Endothelial cell of umbilical vein (primary cell): ENCODE measurements around the gene BCL11A. TPM values are rescaled to one million over a fixed set of nuclear protein-coding genes. Genes with fewer than 3 reads are reported as not detected.
A peak's percentile ranks its signal among the peaks of the same experiment; 100 is the strongest.

Experiments
- BruUV-seq: library from RNA; stranded (reverse); fragments of 400-500 nt; replicated peaks from 2 replicates; lab custom pipeline; 2021; lab: Mats Ljungman, UMichigan
- CTCF ChIA-PET: fragments of 300-600, 350-600 bp; sonication (Branson Sonifier 250); formaldehyde crosslinking; loops from one replicate; lab custom pipeline; 2021; ENCODE audit warnings: antibody characterized with exemption, inconsistent platforms; lab: Charles Lee
- POLR2A ChIA-PET: fragments of 300-600, 350-600 bp; sonication (Branson Sonifier 250); formaldehyde crosslinking; loops from one replicate; lab custom pipeline; 2021; ENCODE audit warnings: antibody characterized with exemption, inconsistent platforms; lab: Charles Lee
- DNase-seq: peaks from one replicate; pipeline ENCODE4 v3.0.0-alpha.2; 2011; ENCODE audit warnings: low read depth, low spot score
- FAIRE-seq: peaks from 2 replicates; lab custom pipeline; 2011; peaks lifted over from hg19 to GRCh38; lab: Jason Lieb, UNC
- H2AFZ ChIP-seq: 2 replicates; pipeline ENCODE4 v1.6.0; 2012; ENCODE audit warnings: low read depth, low read length, control low read depth, inconsistent platforms
- H3K27ac ChIP-seq: 2 replicates; pipeline ENCODE4 v1.5.1; 2011; ENCODE audit warnings: low read depth, mild to moderate bottlenecking, control low read depth, low read length, moderate library complexity; ENCODE audit not compliant: insufficient read depth
- H3K27me3 ChIP-seq, 2 experiments: 2 replicates each; pipeline versions ENCODE4 v1.6.0 to v1.6.1; 2011; ENCODE audit warnings: low read length in 2 of 2, mixed read lengths in 1 of 2; ENCODE audit not compliant: control insufficient read depth in 2 of 2, insufficient read depth in 2 of 2
- H3K36me3 ChIP-seq, 2 experiments: 2 replicates in 1 of 2; 3 replicates in 1 of 2; pipeline ENCODE4 v1.5.1; 2011; ENCODE audit warnings: low read length in 2 of 2, mild to moderate bottlenecking in 1 of 2, moderate library complexity in 1 of 2; ENCODE audit not compliant: control insufficient read depth in 2 of 2, insufficient read depth in 2 of 2; ENCODE audit errors: extremely low read depth in 1 of 2
- H3K4me1 ChIP-seq: 3 replicates; pipeline ENCODE4 v1.5.1; 2011; ENCODE audit warnings: mild to moderate bottlenecking, low read length; ENCODE audit not compliant: control insufficient read depth, insufficient read depth; ENCODE audit errors: extremely low read depth
- H3K4me2 ChIP-seq: 2 replicates; pipeline ENCODE4 v1.6.1; 2011; ENCODE audit warnings: low read length, control low read depth, mixed read lengths; ENCODE audit not compliant: insufficient read depth
- H3K4me3 ChIP-seq, 3 experiments: fragments of 200-600 bp in 1 of 3; sonication (generic), shearing (Covaris generic) in 1 of 3; replicated peaks in 1 of 3; 2 replicates each; pipeline ENCODE4 v1.5.1; 2011 to 2016; ENCODE audit warnings: control low read depth in 3 of 3, low read length in 3 of 3, mild to moderate bottlenecking in 2 of 3, inconsistent platforms in 1 of 3, low read depth in 1 of 3, moderate library complexity in 1 of 3; ENCODE audit not compliant: insufficient read depth in 1 of 3
- H3K79me2 ChIP-seq: 2 replicates; pipeline ENCODE4 v1.6.0; 2012; ENCODE audit warnings: low read length, inconsistent platforms; ENCODE audit not compliant: control insufficient read depth, insufficient read depth
- H3K9ac ChIP-seq: replicated peaks from 2 replicates; pipeline ENCODE3; 2011; ENCODE audit warnings: low read length, control low read depth; ENCODE audit not compliant: insufficient read depth; ENCODE audit errors: extremely low read depth
- H3K9me1 ChIP-seq: replicated peaks from 3 replicates; pipeline ENCODE4 v1.6.0; 2011; ENCODE audit warnings: mild to moderate bottlenecking, low read length; ENCODE audit not compliant: control insufficient read depth, insufficient read depth; ENCODE audit errors: extremely low read depth
- H3K9me3 ChIP-seq: replicated peaks from 2 replicates; pipeline ENCODE4 v1.5.1; 2012; ENCODE audit warnings: low read length, inconsistent platforms; ENCODE audit not compliant: control insufficient read depth, insufficient read depth
- H4K20me1 ChIP-seq: replicated peaks from 2 replicates; pipeline ENCODE3; 2011; ENCODE audit warnings: mild to moderate bottlenecking, low read length; ENCODE audit not compliant: control insufficient read depth, insufficient read depth; ENCODE audit errors: extremely low read depth
- EZH2 ChIP-seq: IDR thresholded peaks from 2 replicates; pipeline ENCODE4 v1.6.1; 2012; ENCODE audit warnings: borderline replicate concordance, low read depth, mild to moderate bottlenecking, moderate library complexity, low read length, inconsistent platforms; ENCODE audit not compliant: severe bottlenecking
- FOS ChIP-seq: IDR thresholded peaks from 2 replicates; pipeline ENCODE4 v1.6.1; 2011; ENCODE audit warnings: mild to moderate bottlenecking, low read length, moderate library complexity, borderline replicate concordance; ENCODE audit not compliant: insufficient read depth
- GATA2 ChIP-seq: IDR thresholded peaks from 2 replicates; pipeline ENCODE4 v1.7.0; 2011; ENCODE audit warnings: low read depth, mild to moderate bottlenecking, moderate library complexity, mixed read lengths, low read length; ENCODE audit not compliant: insufficient read length, insufficient read depth
- JUN ChIP-seq: IDR thresholded peaks from 2 replicates; pipeline ENCODE4 v1.6.1; 2011; ENCODE audit warnings: borderline replicate concordance, low read depth; ENCODE audit not compliant: insufficient read length, insufficient read depth
- MYC ChIP-seq: IDR thresholded peaks from one replicate; pipeline ENCODE4 v1.6.1; 2011; ENCODE audit warnings: mild to moderate bottlenecking, low read depth, low read length
- POLR2A ChIP-seq: IDR thresholded peaks from 2 replicates; pipeline ENCODE4 v1.6.1; 2012; ENCODE audit warnings: low read depth, mild to moderate bottlenecking, control low read depth, low read length
- POLR2AphosphoS5 ChIP-seq: IDR thresholded peaks from 2 replicates; pipeline ENCODE4 v1.6.1; 2012; ENCODE audit warnings: low read depth, mild to moderate bottlenecking, control low read depth, low read length, moderate library complexity; ENCODE audit not compliant: insufficient read depth
- dilution Hi-C: fragments of 300-500 bp; cut with MboI; formaldehyde crosslinking; loops from one replicate; pipeline ENCODE4 v1.15.0; 2019; ENCODE audit warnings: low sequenced_read_pairs; ENCODE audit not compliant: extremely low pct_ligation_motif_present
- intact Hi-C: fragments of 100-400 bp; cut with micrococcal nuclease; formaldehyde crosslinking; loops from one replicate; pipeline ENCODE4 v1.10.0; 2022
- polyA plus RNA-seq, 4 experiments: library from polyadenylated mRNA; depleted of rRNA in 3 of 4; stranded (reverse) in 3 of 4; unstranded in 1 of 4; fragments of >200 nt; gene quantifications; 2 replicates each; pipeline versions ENCODE4 v1.2.1 to v1.2.3, GENCODE V29; 2011 to 2012; ENCODE audit warnings: missing spikeins in 1 of 4
- total RNA-seq: library from RNA; stranded (reverse); gene quantifications from 2 replicates; pipeline ENCODE4 v1.2.3, GENCODE V29; 2021
- TF ChIP-seq, protein P1 (sequence below): IDR thresholded peaks from 2 replicates; pipeline ENCODE4 v1.6.1; 2011; ENCODE audit not compliant: insufficient read depth, insufficient read length
- TF ChIP-seq, protein P2 (sequence below), 2 donors: IDR thresholded peaks; 1 replicate in 1 of 2; 2 replicates in 1 of 2; pipeline ENCODE4 v1.5.1; 2011; ENCODE audit warnings: low read length in 2 of 2, mild to moderate bottlenecking in 2 of 2, moderate library complexity in 2 of 2, control low read depth in 1 of 2, inconsistent platforms in 1 of 2, low read depth in 1 of 2; ENCODE audit not compliant: insufficient read depth in 1 of 2; ENCODE audit errors: extremely low read depth in 1 of 2

Gene BCL11A
- total and polyA plus RNA-seq, 2 donors (not counting 3 experiments of a cell fraction or from before 2014, with no cell fraction given): 0.12 to 0.88 TPM

DNA sequence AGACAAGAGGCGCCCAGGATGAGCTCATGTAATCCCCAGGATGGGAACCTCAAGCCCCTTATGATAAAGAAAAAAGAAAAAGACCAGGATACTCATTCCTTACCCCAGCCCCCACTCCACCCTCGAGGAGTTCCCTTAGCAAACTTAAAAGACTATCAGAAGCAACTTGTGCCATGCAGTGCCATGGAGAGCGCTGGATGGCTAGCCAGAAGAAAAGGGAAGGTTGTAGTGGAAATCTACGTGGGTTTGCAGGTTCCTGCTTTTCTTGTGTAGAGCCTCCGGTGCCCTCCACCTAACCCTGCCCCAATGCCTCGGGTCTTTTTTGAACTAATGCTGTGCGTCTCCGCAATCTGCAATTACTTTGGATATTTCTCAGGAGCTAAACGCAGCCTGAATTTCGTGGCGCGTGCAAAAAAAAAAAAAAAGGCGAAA lies 16.2 kb upstream of the BCL11A start:
- no peaks in the 10 kb centered on the region for H3K9me3 ChIP-seq
- no TSS peak for BruUV-seq

DNA sequence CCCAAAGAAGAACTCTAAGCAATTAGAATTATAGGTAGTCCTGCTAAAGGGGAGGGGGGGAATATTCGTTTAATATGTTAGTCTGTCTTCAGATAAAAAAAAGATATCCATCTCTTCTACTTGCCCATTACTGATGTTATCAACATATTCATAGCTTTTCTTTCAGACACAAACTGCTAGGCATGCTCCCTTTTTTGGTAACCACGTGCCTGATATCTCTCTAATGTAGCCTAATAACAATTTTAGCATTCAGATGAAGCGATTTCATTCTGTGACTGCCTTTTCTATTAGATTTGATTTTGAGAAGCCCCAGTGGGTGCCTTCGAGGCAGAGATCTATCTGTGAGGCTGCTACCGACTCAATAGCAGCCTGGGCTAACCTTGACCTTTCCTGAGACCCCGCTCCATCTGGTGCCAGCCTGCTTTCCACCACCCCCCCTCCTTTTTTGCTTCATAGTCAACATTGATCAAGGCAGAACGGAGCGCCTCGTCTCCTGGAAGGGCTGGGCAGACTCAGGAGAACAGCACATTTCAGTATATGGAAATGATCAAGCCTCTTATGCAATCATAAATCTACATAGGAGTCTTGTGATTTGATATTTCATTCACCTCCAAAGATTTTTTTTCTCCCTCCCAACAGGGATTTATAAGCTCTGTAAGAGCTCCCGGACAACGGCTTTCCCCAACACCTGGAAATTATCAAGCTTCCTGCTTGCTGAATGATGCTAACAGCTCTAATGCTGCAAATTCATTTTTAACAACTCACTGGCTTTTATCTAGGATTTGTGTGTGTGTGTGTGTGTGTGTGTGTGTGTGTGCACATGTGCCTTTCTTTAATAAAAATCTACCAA lies 14.7 kb upstream of the BCL11A start:
- dilution Hi-C loops: no loop called here

More for the DNA sequence above, 16.2 kb upstream of the BCL11A start:
- Histone ChIP-seq H4K20me1 (no peaks in the 10 kb centered on the region), H3K4me1 (no peaks in the 10 kb centered on the region), H3K4me2 (no peak overlapping the region), H3K9me1 (no peaks in the 10 kb centered on the region), H3K36me3 (no peaks in the 10 kb centered on the region), H3K79me2 (no peaks in the 10 kb centered on the region), H3K27ac (no peak overlapping the region), H3K27me3 (peaks cover 32 to 62% of the 10 kb centered on the region in 2 experiments), H3K4me3 (no peak overlapping the region), H3K9ac (no peak overlapping the region), H2AFZ (peak overlapping the region; percentile 24)
- ChIA-PET POLR2A (no interaction called here), CTCF (interaction anchor here (2.0 to 2.2 kb wide), 2 partner anchors 9 to 12 kb away, joined by 9 to 13 read pairs; no protein-coding TSS in a partner anchor)
- no peak for TF ChIP-seq POLR2A
- no peak for TF ChIP-seq EZH2
- no peak for TF ChIP-seq FOS
- TF ChIP-seq POLR2AphosphoS5: no peak
- no peak for TF ChIP-seq MYC
- intact Hi-C loops: no loop called here
- FAIRE-seq (no peak), DNase-seq (no peak)
- dilution Hi-C loops: no loop called here

More for the DNA sequence above, 14.7 kb upstream of the BCL11A start:
- Histone ChIP-seq H3K79me2 (no peaks in the 10 kb centered on the region), H3K27ac (no peak overlapping the region), H3K36me3 (no peaks in the 10 kb centered on the region), H3K4me1 (no peaks in the 10 kb centered on the region), H3K9me3 (no peaks in the 10 kb centered on the region), H3K9me1 (no peaks in the 10 kb centered on the region), H4K20me1 (no peaks in the 10 kb centered on the region), H3K27me3 (peaks cover 32 to 71% of the 10 kb centered on the region in 2 experiments), H3K9ac (no peak overlapping the region), H2AFZ (no peak overlapping the region), H3K4me3 (no peak overlapping the region), H3K4me2 (no peak overlapping the region)
- ChIA-PET POLR2A (no interaction called here), CTCF (interaction anchor here (1.0 to 1.9 kb wide), 2 partner anchors 14 to 16 kb away, joined by 3 to 14 read pairs; no protein-coding TSS in a partner anchor)
- intact Hi-C loops: no loop called here
- DNase-seq: no peak
- no TSS peak for BruUV-seq
- no peak for FAIRE-seq
- TF ChIP-seq POLR2A: no peak
- TF ChIP-seq FOS: no peak
- TF ChIP-seq GATA2: no peak
- TF ChIP-seq, protein P1, sequence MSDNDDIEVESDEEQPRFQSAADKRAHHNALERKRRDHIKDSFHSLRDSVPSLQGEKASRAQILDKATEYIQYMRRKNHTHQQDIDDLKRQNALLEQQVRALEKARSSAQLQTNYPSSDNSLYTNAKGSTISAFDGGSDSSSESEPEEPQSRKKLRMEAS: no peak
- no peak for TF ChIP-seq EZH2
- no peak for TF ChIP-seq POLR2AphosphoS5
- TF ChIP-seq, protein P2, sequence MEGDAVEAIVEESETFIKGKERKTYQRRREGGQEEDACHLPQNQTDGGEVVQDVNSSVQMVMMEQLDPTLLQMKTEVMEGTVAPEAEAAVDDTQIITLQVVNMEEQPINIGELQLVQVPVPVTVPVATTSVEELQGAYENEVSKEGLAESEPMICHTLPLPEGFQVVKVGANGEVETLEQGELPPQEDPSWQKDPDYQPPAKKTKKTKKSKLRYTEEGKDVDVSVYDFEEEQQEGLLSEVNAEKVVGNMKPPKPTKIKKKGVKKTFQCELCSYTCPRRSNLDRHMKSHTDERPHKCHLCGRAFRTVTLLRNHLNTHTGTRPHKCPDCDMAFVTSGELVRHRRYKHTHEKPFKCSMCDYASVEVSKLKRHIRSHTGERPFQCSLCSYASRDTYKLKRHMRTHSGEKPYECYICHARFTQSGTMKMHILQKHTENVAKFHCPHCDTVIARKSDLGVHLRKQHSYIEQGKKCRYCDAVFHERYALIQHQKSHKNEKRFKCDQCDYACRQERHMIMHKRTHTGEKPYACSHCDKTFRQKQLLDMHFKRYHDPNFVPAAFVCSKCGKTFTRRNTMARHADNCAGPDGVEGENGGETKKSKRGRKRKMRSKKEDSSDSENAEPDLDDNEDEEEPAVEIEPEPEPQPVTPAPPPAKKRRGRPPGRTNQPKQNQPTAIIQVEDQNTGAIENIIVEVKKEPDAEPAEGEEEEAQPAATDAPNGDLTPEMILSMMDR (IDR thresholded peaks at IDR 0.05; ENCODE audit: extremely low read depth in 1 of 2, insufficient read depth in 1 of 2, low read depth in 1 of 2, low read length in 2 of 2): no peak
- no peak for TF ChIP-seq JUN
- no peak for TF ChIP-seq MYC
